ENCODE data around the gene TUT4.

The TUT4 gene

DNA sequence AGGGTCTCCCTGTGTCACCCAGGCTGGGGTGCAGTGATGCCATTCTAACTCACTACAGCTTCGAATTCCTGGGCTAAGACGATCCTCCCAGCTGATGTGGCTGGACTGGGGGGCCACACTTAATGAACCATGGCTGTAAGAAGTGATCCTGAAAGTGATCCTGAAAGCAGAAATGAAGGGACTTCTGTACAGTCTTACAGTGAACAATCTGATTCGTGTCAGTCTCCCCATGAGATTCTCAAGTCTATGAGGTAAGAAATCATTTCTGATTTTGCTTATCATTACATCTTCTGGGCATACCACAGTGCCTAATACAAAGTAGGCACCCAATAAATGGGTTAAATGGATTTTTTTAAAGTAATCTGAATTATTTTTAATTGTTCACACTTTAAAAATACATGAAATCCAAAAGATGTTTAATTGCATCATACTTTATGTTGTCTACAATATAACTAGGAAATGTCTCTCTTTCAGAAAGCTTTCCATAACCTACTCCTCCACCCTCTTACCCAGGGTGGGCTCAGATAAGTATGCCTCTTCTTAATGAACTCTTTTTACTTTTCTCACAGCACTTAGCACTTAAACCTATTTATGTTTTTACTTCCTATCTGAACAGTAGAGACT lies 21.5 kb downstream of the TUT4 start:
- no peak for DNase-seq (ENCODE audit: low spot score)

DNA sequence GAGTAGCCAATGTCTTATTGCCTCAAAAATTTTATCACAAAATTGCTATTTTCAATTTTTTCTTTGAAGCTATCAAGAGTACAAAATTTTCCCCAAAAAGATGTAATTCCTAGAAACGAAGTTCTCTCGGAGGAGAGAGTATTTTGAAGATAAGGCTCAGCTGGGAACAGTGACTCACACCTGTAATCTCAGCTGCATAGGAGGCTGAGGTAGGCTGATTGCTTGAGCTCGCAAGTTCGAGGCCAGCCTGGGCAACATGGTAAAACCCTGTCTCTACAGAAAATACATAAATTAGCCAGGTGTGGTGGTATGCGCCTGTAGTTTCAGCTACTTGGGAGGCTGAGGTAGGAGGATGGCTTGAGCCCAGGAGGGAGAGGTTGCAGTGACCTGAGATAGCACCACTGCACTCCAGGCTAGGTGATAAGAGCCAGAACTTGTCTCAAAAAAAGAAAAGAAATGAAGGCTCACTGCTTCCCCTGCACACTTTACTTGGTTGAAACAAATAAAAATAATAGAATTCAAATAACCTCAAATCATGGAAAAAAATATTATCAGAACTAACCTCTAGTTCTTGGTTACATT lies 22.2 kb downstream of the TUT4 start:
- no peak for DNase-seq (ENCODE audit: low spot score)

DNA sequence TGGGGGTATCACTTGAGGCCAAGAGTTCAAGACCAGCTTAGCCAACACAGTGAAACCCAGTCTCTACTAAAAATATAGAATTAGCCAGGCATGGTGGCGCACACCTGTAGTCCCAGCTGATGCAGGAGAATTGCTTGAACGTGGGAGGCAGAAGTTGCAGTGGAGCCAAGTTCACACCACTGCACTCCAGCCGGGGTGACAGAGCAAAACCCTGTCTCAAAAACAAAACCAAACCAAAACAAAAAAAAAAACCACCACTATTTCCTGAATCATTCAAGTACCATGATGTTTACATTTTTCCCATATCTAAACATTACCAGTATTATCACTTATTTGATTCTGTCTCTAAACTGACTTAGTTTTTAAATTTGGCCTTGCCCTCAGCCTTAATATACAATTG lies 29.5 kb downstream of the TUT4 start:
- no peak for DNase-seq (ENCODE audit: low spot score)

DNA sequence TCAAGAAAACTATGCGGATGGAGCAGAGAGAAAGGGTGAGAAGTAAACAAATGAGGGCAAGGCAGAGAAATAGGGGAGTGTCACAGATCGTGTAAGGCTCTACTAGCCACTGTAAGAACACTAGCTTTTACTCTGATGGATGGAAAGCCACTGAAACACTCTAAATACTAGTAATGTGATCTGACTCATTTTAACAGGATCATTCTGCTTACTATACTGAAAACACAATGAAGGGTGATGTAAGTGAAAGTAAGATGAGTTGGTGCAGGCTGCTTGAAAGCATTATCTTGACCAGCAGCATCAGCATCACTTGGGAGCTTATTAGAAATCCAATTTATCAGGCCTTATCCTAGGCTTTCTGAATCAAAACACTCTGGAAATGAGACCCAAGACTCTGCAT lies 32.7 kb downstream of the TUT4 start:
- DNase-seq (ENCODE audit: low spot score), result no peak

DNA sequence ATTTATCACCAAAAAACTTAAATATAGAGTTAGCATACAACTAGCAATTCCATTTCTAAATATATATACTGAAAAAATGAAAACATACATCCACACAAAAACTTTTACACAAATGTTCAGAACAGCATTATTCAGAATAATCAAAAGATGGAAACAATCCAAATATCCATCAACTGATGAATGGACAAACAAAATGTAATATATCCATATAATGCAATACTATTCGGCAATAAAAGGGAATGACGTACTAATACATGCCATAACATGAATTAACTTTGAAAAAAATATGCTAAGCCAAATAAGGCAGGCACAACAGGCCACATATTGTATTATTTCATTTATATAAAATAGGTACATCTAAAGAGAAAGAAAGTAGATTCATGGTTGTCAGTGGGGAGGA lies 33.9 kb downstream of the TUT4 start:
- DNase-seq (ENCODE audit: low spot score), result no peak

DNA sequence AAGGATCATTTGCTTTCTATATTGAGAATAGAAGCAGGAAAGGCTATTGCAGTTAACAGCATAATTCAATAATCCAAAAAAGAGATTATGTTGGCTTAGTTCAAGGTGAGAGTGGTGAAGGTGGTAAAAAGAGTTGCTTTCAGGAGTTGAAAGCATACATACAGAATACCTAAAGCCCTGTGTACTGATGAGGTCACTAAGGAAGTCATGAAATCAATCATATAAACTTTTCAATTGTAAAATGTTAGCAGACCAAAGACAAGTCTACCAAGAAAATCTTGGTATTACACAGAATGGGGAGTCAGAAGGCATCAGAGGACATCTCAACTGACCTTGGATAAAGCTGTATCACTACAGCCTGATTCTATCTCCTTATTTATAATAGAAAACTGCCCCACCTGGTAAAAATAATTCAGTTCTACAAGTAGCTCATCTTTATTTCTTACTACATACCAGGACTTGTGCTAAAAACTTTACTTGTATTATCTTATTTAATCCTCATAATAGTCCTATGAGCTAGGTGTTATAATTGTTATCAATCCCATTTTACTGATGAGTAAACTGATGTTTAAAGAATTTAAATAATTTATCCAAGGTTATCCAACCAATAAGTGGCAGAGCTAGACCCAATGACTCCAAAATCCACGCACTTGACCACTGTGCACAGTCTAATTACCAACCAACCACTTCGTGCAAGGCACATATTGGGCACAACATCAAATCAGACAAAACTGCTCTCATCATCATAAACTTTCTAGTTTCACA lies 40.9 kb downstream of the TUT4 start:
- DNase-seq (ENCODE audit: low spot score), result no peak

DNA sequence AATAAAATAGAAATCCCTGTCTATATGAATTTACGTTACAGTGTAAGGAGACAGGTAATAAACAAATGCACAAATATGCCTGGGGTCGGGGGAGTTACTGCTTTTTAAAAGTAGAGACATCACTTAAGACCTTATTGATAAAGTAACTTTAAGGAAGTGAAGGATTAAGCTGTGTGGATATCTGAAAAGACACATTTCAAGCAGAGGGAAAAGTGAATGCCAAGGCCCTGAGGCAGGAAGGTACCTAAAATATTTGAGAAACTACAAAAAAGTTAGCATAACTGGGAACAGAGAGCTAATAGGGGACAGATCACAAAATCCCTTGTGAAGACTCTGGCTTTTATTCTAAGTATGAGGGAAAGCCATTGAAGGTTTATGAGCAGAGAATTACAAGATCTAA lies 41.5 kb downstream of the TUT4 start:
- DNase-seq (ENCODE audit: low spot score), result no peak

DNA sequence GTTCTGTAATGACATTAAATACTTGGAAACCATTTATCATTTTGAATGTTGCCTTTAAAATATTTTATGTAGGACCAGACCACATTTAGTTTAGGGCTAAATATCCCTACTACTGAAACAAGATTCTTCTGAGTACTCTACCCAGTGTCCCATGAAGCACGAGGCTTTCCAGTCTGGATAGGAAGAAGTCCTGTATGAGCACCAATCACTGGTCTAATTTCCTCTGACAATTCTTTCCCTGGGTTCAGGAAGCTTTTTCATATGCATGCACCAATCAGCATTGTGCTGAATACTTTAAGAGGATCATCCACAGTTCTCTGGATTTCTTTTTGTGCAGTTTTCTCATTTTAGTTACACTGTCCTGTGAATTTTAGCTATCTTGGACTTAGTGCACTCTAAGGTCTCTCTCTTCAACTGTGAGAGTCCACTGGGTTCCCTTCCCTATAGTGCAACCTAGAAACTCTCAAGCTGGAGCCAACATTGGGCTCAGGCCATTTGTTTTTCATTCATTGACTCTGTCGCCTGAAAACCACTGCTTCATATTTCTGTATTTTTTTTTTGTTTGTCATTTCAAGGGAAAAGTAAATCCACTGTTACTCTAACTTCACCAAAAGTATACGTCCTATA lies 45.9 kb downstream of the TUT4 start:
- no peak for DNase-seq (ENCODE audit: low spot score)

DNA sequence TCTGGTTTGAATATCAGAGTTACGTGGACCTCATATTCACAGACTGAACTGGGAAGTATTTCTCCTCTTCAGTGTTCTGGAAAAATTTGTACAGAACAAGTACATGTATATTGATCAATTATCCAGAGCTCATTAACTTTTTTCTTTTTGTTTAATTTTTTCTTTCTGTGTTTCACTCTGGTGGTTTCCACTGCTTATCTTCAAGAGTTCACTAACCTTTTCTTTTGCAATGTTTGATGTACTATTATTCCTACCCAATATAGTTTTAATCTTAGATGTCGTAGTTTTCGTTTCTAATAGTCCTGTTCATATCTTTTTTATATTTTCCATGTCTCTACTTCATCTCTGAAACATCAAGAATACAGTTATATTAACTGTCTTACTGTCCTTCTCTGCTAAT lies 46.5 kb downstream of the TUT4 start:
- no peak for DNase-seq (ENCODE audit: low spot score)

DNA sequence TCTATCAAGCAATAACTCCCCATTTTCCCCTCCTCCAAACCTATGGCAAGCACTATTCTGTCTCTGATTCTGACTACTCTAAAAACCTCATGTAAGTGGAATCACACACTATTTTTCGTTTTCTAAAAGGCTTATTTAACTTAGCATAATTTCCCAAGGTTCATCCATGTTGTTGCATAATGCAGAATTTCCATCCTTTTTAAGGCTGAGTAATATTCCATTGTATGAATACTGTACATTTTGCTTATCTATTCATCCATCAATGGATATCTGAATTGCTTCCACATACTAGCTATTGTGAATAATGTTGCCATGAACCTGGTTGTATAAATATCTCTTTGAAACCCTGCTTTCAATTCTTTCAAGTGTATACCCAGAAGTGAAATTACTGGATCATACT lies 48.2 kb downstream of the TUT4 start:
- DNase-seq (ENCODE audit: low spot score), result no peak

DNA sequence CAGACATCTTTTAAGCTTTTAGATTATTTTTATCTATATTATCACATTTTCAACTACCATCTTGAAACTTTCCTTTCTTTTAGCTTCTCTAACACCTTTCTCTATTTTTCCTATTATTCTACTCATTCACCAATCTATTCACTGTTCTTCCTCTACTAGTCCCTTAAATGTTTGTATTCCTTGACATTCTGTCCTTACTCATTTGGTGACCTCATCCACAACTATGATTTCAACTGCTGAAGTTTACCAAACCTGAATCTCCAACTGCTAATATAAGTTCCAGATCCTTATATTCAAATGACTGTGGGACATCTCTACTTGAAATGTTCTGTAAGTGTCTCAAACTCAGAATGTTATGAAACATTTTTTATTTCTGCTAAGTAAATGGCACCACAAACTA lies 49.2 kb downstream of the TUT4 start:
- DNase-seq (ENCODE audit: low spot score), result no peak

DNA sequence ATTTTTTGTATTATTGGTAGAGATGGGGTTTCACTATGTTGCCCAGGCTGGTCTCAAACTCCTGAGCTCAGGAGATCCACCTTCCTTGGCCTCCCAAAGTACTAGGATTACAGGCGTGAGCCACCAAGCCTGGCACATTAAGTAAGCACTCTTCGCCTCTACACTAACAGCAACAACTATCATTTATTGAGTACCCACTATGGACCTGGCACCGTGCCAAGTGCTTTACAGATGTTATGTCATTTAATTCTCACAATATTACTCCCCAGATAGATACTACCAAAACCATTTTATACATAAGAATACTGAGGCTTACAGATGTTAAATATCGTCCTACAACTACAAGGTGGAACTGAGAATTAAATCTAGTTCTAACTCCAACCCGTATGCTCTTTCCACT lies 50.1 kb downstream of the TUT4 start:
- no peak for DNase-seq (ENCODE audit: low spot score)

DNA sequence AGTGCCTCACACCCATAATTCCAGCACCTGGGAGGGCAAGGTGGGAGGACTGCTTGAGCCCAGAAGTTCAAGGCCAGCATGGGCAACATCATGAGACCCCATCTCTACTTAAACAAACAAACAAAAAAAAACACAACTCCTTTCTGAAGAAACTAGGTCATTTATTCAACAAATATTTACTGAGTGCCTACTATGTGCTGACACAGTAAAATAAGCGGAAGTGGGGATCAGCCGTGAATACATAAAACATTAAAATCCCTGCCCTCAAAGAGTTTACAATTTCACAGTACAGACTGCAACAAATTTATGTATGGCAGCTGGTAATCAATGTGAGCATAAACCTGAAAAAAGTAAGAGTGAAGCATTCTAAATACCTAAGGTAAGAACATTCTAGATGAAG lies 65.3 kb downstream of the TUT4 start:
- no peak for DNase-seq (ENCODE audit: low spot score)

DNA sequence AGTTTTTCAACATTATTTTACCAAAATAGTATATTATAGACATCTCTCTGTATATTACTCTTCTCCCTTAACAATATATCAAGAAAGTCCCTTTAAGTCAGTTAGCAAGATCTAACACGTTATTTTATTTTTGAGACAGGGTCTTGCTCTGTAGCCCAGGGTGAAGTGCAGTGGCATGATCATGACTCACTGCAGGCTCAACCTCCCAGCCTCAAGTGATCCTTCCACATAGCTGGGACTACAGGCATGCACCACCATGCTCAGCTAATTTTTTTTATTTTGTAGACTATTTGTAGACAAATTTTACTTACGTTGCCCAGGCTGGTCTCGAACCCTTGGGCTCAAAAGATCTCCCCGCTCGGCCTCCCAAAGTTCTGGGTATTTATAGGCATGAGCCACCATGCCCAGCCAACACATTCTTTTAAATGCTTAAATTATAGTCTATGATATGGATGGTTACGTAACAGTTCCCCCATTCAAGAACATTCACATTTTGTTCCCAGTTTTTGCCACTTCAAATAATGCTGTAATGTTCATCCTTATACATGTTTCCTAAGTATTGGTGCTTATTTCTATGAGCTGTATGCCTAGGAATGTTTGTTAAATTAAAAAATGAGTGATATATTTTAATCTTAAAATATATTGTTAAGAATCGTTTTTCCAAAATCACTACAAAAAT lies 70.4 kb downstream of the TUT4 start:
- DNase-seq (ENCODE audit: low spot score), result no peak

DNA sequence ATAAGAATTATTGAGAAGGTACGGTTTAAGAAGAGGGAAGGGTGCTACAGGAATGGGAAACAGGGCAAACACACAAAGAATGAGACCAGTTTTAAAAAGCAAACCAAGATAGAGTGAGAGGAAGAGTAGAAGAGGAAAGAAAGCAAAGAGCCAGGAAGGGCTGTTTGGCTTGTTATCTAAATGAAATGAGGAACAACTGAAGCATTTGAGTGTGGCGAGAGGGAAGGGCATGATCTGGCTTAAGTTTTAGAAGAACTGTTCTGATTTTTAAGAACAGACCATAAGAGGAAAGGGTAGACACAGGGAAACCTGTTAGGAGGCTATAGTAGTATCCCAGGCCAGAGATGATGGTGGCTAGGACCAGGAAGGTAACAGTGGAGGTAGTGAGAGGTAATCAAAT lies 73.8 kb downstream of the TUT4 start:
- no peak for DNase-seq (ENCODE audit: low spot score)

DNA sequence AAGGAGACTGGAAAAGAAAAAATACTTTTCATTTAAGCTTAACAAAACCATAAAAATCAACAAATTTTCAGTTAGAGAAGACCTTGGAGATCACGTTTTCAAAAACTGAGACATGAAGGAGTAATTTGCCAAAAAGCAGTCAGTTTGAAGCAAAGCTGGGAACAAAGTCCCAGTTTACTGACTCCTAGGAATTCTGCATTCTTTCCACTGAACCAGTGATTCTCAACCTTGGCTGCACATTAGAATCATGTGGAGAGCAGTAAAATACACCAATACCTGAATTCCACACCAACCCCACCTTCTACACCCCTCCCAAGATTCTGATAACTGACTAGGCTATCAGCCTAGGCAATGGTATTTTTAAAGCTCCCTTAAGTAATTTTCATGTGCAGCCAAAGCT lies 75.0 kb downstream of the TUT4 start:
- DNase-seq (ENCODE audit: low spot score), result no peak

DNA sequence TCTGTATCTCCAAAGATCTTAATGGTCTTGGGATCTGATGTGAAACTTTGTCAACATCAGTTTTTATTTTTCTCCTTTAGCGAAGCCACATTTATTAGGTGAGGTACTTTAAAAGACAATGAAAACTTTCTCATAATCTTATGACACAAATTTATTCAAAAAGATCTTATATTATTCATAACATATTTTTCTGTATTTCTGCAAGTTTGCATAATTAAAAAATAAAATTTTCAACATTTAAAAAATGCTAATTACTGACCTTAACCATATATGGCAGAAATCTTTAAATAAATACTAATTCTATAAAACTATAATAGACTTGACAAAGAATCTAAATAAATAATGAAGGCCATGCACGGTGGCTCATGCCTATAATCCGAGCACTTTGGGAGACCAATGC lies 75.9 kb downstream of the TUT4 start:
- DNase-seq (ENCODE audit: low spot score), result no peak

DNA sequence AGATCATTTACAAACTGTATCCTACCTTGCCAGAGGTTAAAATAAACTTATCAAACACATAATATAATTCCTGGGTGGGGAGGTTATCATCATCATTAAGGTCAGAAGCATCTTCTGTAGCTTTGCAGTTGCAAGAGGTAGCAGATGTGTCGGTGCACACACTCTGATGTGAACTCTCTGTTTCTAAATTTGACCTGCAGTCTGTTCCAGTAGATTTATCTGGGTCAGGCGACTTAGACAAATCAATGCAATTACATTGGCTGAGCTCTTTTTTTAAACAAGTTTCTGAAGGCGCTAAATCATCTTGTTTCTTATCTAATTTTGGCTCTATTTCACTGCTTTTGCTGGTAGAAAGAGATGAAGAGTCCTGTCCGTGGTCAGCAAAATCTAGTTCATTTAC lies 78.1 kb downstream of the TUT4 start:
- no peak for DNase-seq (ENCODE audit: low spot score)

DNA sequence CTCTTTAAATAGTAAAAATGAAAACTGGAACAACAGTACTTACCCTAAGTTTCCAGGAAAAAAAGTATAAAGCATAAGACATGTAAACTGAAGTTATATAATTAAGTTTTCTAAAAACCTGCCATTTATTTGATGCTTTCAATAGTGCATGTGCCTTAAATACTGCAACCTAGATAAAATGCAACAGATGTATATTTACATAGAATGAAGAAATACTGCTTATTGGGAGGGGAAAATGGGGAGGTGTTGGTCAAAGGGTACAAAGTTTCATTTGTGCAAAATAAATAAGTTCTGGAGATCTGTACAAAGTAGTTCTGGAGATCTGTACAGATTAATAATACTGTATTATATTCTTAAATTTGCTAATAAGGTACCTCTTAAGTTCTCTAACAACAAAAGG lies 79.9 kb downstream of the TUT4 start:
- no peak for DNase-seq (ENCODE audit: low spot score)

DNA sequence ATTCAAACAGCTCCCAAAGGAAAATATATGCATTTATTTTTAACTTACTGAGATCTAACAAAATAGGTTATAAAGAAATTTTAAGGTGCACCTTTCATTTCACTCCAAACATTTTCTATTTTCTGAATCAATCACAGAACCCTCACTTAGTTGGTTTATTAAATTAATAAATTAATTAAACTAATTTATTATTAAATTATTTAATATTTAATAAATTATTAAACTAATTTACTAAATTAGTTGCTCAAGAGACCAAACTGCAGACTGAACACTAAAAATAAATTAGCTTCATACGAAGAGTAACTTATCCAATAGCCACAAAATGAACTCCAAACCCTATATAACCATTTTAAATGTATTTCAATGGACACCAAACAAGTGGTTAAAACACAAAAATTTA lies 80.5 kb downstream of the TUT4 start:
- no peak for DNase-seq (ENCODE audit: low spot score)

DNA sequence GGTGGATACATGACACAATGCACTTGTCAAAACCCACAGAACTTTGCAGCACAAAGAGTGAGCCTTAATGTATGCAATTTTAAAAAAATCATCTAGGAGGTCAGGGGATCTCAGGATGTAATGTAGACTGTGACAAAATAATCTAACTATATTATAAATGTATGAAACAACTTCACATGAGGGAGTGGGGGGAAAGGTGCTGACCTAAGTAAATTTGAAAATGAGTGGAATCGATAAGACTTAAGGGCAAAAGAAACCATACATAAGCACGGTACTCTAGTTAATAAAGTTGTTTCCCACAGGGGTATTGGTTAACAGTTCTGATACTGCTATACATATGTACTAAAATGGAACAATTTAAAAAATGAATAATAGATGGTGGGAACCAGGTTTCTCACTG lies 83.8 kb downstream of the TUT4 start:
- no peak for DNase-seq (ENCODE audit: low spot score)

DNA sequence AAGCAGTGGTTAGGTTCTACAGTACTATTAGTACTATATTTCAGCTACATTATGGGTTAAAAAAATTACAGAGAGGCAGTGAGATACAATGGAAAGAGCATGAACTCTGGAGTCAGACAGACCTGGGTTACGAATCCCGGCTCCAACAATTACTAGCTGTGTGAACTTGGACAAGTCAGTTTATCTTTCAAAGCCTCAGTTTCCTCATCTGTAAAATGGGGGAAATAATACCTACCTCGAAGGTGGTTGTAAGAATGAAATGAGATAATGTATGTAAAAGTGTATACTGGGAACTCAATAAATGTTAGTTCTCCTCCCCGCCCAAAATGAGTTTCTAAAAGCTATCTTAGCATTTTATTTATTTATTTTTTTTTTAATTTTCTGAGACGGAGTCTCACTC lies 89.0 kb downstream of the TUT4 start:
- no peak for DNase-seq (ENCODE audit: low spot score)

DNA sequence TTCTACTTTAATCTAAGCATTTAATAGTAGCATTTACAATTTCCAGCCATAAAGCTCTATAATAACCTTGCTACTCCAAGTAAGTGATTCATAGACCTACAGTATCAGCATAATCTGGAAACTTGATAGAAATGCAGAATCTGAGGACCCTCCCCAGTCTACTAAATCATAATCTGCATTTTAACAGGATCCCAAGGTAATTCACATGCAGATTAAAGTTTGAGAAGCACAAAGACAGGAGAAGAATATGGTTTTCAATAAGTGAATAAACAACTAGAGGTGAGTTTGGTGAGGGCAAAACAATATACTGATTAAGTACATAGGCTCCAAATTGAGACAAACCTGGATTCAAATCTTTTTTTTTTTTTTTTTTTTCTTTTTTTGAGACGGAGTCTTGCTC lies 91.1 kb downstream of the TUT4 start:
- no peak for DNase-seq (ENCODE audit: low spot score)
